NCI-H1930 (cell line): ENCODE measurements around the gene OR10K2.
"Not testable (repeated sequence)": the region's sequence is repeated elsewhere in the genome, so short reads cannot be mapped to it uniquely, and the experiment has no call there.

Experiments used
- DNase-seq, 2 experiments: peaks; one replicate each; lab custom pipeline; 2025; lab: John Stamatoyannopoulos, UW

Gene OR10K2, protein sequence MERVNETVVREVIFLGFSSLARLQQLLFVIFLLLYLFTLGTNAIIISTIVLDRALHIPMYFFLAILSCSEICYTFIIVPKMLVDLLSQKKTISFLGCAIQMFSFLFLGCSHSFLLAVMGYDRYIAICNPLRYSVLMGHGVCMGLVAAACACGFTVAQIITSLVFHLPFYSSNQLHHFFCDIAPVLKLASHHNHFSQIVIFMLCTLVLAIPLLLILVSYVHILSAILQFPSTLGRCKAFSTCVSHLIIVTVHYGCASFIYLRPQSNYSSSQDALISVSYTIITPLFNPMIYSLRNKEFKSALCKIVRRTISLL

GRCh38 chr1:158426137-158426536 is at the start of gene OR10K2:
Gene OR10K2 (minus strand): TSS chr1:158426237. CDS start chr1:158420866, 5,371 bp downstream.
- DNase-seq: no peak

DNA sequence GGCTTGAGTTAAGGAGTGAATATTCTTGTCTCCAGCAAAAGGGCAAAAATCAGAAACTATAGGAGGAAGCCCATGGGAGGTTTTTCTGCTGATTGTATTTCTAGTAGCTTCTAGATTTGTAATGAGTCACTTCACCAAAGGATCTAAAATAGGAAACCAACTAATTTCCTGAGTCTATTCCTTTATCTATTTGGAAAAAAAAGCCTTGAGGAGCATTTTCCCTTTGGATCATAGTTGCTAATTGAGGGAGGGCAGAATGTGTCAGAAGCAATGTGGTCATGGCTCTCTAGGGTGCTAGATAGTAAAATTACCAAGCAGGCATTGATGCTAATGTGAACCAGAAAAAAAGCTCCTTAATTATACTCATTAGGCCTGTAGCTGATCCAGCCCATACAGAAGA is 45.9 kb upstream of the OR10K2 start, which contains the start of gene OR10R2:
Gene OR10R2, plus strand, starts transcription at position 301 of the 400 bp plus-strand sequence. CDS start 106 bp downstream, outside the sequence.
- no peak for DNase-seq

GRCh38 chr1:158461534-158461933 is 35.5 kb upstream of the OR10K2 start, which contains the start of gene OR10K1:
Gene OR10K1 (plus strand): TSS chr1:158461834. CDS start chr1:158465562, 3,728 bp downstream.
- no peak for DNase-seq

DNA sequence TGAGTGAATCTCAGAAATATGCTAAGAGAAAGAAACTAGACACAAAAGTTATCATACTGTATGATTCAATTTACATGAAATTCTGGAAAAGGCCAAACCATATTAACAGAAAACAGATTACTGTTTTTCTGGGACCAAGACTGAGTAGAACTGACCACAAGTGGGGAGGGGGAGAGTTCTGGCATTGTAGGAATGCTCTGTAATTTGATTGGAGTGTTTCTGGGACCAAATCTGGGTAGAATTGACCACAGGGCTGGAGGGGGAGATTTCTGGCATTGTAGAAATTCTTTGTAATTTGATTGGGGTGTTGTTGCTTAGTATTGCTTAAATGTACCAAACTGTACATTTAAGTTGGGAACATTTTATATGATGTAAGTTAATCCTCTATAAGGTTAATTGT is 32.2 kb upstream of the OR10K2 start:
- DNase-seq: no peak

DNA sequence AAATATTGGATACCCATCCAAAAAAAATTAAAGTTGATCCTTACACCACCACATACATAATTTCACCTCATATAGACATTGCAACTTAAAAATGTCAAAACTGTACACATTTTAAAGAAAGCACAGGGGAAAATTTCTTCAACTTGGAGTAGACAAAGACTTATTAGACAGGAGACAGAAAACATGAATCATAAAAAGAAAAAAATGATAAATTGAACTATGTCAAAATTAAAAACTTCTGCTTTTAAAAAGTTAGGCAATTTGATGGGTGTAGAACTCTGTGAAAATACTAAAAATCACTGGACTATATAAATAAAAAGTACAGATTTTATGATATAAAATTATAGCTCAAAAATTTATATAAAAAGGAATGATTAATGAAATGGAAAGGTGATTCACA is 31.2 kb upstream of the OR10K2 start:
- no peak for DNase-seq

- DNase-seq: no peak
These were observed 28.5 kb upstream of the OR10K2 start for GRCh38 chr1:158454537-158454936.

- DNase-seq: no peak
These were observed 19.3 kb upstream of the OR10K2 start for GRCh38 chr1:158445376-158445775.

DNA sequence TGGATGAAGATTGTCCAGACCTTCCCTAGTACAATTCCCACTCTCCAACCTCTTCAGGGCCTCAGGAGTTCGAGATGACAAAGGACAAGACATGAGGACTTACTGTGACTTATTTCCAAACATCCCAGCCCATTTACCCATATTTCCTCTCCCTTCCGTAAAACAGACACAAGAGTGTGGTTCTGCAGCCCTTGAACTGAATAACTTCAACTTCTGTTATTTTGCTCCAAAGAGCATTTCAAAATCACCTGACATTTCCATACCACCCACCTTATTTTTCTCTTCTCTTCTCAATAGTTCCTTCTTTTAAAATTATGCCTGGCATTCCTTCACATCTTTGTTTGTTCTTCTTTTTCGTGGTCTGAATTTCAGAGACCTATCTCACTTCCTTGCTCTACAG is 8.7 kb upstream of the OR10K2 start:
- no peak for DNase-seq

GRCh38 chr1:158430163-158430562 is 4.1 kb upstream of the OR10K2 start:
- not testable (repeated sequence) for DNase-seq

- no peak for DNase-seq
These were observed 1.0 kb downstream of the OR10K2 start for GRCh38 chr1:158425027-158425426.

DNA sequence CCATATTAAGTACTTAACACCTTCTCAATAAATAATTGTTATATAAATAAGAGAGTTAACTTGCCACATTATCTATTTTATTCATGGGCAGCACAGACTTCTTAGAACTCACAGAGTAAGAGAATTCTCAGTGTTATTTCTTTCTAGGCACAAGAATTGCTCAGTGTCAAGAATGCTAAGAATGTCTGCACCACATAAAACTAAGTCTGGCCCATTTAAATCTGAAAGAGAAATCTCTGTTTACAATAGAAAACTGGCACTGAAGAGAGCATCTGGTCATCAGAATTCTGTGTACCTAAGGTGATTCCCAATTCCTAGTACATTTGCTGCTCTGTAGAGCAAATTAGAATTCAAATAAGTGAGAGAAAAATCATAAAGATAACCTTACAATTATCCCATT is 3.8 kb downstream of the OR10K2 start:
- DNase-seq: no peak

- no peak for DNase-seq
These were observed 8.5 kb downstream of the OR10K2 start for GRCh38 chr1:158417586-158417985.

- DNase-seq: no peak
These were observed 11.2 kb downstream of the OR10K2 start for GRCh38 chr1:158414651-158415345.

- DNase-seq: no peak
These were observed 18.9 kb downstream of the OR10K2 start for GRCh38 chr1:158407092-158407491.

DNA sequence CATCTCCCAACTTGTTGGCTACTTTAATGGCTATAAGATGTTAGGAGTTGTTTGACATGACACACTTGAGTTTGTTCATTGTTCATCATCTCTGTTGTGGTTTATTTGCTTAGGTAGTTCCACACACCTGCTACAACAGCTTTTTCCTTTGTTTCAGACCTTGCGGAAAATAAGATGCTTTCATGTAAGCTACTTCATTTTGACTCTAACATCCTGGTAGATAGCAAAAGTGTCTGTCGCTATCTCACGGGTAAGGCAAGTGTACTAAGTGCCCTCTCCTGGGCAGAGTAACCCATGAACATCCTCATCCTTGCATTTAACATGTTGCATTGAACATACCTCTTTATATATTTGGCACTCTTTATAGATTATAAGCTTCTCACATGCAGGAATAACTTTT is 25.2 kb downstream of the OR10K2 start:
- DNase-seq: no peak

GRCh38 chr1:158398818-158399514 is 27.1 kb downstream of the OR10K2 start, which contains the start of gene OR10T2:
Gene OR10T2 (minus strand): TSS chr1:158399466. CDS start chr1:158399466, 0 bp downstream.
- DNase-seq: no peak

GRCh38 chr1:158396646-158397045 is 29.4 kb downstream of the OR10K2 start:
- no peak for DNase-seq

- no peak for DNase-seq
These were observed 32.6 kb downstream of the OR10K2 start for GRCh38 chr1:158393476-158393875.

GRCh38 chr1:158391099-158391498 is 34.9 kb downstream of the OR10K2 start:
- no peak for DNase-seq

DNA sequence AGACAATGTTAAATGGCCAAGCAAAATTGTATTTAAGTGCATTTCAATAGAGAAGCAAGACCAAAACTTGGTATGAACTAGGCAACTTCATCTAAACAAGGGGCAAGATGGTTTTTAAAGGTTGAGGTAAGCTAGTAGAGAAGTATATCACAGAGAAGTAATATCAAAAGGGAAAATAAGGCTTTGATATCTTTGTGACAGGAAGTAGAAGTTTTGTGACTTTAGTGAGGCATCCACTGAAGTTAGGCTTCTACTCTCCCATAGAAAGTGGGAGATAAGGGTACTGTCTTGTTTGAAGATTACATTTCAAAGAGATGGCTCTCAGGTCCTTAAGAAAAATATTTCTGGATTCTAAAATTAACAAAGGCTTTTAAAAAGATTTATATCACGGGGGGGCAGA is 35.7 kb downstream of the OR10K2 start:
- DNase-seq: no peak

- no peak for DNase-seq
These were observed 51.2 kb downstream of the OR10K2 start for GRCh38 chr1:158374860-158375259.

DNA sequence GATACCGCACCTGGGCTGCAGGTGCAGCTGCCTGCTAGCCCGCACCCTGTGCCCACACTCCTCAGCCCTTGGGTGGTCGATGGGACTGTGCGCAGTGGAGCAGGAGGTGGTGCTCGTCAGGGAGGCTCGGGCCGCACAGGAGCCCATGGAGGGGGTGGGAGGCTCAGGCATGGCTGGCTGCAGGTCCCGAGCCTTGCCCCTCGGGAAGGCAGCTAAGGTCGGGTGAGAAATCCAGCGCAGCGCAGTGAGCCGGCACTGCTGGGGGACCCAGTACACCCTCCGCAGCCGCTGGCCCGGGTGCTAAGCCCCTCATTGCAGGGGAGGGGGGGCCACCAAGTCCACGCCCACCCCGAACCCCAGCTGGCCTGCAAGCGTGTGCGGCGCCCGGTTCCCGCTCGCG is 51.9 kb downstream of the OR10K2 start:
- DNase-seq: not testable (repeated sequence)
